22Rv1 (cell line): Measurements from ENCODE around the gene IMPA2.
"Not testable (repeated sequence)": the region's sequence is repeated elsewhere in the genome, so short reads cannot be mapped to it uniquely, and the experiment has no call there.

ENCODE experiments used
- H3K27ac ChIP-seq: fragments of 450-650 bp; 2 replicates; pipeline ENCODE4 v1.5.1; 2017
- ZFX ChIP-seq: fragments of 450-650 bp; IDR thresholded peaks from 2 replicates; pipeline ENCODE4 v1.6.1; 2017; ENCODE audit warnings: antibody characterized with exemption, borderline replicate concordance
- TF ChIP-seq, protein P1 (sequence below): fragments of 450-650 bp; IDR thresholded peaks from 2 replicates; pipeline ENCODE4 v1.5.1; 2017; ENCODE audit warnings: mild to moderate bottlenecking

IMPA2 gene

DNA sequence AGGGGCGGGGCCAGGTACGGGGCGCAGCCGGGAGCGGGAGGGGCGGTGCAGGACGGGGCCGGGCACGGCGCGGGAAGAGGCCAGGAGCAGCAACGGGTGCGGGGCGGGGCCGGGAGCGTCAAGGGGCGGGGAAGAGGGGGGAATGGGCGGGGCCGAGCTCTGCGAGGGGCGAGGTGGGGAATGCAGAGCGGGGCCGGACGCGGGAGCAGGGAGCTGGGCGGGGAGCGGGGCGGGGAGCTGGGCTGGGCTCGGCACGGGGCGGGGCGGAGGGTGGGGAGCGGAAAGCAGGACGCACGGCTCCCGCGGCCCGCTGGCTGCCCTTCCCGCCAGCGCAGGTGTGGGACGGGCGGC lies at the start of gene IMPA2:
Gene IMPA2, plus strand, starts transcription at position 316 of the 351 bp plus-strand sequence. CDS start 163 bp downstream, outside the sequence.
- peak within 1 kb of the TSS; percentile 90 for H3K27ac ChIP-seq
- no peak for TF ChIP-seq ZFX

DNA sequence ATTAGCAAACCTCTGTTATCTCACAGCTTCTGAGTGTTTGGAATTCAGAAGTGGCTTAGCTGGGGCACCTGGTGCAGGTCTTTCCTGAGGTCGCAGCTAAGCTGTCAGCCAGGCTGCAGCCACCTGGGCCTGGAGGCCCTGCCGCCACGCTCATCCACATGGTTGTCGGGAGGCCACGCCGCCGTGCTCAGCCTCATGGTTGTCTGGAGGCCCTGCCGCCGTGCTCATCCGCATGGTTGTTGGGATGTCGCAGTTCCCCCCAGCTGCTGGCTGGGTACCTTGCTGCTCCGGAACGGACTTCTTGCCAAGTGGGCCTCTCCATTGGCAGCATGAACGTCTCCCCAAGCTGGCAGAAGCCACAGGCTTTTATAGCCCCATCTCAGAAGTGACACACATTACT lies 48.9 kb upstream of the IMPA2 start:
- H3K27ac ChIP-seq, result no peak overlapping the region
- TF ChIP-seq, protein P1, sequence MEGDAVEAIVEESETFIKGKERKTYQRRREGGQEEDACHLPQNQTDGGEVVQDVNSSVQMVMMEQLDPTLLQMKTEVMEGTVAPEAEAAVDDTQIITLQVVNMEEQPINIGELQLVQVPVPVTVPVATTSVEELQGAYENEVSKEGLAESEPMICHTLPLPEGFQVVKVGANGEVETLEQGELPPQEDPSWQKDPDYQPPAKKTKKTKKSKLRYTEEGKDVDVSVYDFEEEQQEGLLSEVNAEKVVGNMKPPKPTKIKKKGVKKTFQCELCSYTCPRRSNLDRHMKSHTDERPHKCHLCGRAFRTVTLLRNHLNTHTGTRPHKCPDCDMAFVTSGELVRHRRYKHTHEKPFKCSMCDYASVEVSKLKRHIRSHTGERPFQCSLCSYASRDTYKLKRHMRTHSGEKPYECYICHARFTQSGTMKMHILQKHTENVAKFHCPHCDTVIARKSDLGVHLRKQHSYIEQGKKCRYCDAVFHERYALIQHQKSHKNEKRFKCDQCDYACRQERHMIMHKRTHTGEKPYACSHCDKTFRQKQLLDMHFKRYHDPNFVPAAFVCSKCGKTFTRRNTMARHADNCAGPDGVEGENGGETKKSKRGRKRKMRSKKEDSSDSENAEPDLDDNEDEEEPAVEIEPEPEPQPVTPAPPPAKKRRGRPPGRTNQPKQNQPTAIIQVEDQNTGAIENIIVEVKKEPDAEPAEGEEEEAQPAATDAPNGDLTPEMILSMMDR, result no peak
- TF ChIP-seq ZFX, result no peak

DNA sequence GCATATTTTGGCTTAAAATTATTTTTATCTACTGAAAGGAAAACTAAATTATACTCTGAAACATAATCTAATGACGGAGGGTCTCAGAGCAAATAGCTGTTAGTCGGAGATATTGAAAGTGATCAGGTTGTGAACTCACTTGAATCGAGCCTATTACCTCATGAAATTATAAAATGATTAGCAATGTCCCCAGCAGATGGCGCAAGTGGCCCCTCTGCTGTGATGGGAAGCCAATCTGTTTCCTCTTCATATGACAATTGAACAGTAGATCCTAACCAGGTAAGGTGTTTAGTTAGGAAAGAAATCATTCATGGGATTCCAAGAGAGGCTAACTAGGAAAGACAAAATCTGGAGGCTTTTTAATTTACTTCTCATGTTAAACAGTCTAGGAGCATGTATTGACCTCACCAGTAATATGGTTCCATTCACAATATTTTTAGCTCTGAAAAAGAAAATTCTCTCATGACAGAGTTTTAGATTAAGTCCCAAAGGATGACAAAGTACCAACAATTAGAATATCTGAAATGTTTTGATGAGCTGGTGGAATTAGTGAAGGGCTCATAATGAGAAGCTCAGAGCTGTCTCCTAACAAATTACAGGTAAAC lies 43.3 kb upstream of the IMPA2 start:
- no peak for TF ChIP-seq ZFX
- TF ChIP-seq, protein P1, result peak; percentile 95
- no peak overlapping the region for H3K27ac ChIP-seq

DNA sequence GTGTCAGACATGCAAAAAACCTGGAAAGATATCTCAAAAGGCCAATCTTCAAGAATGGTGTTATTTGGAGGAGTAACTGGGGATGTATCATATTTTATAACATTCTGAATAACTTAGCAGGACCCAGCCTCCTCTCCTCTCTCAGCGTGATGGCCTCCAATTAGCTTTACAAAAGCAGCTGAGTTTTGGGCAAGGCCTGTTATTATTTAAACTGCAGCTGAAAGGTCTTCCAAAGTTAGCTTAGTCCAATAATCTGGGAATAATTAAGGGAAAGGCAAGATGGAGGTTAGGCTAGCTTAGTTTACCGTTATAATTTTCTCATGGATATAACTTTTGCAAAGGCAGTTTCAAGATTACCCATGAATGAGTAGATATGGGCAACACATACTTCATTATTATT lies 40.4 kb upstream of the IMPA2 start:
- H3K27ac ChIP-seq, result no peak overlapping the region
- TF ChIP-seq, protein P1, result no peak
- no peak for TF ChIP-seq ZFX

DNA sequence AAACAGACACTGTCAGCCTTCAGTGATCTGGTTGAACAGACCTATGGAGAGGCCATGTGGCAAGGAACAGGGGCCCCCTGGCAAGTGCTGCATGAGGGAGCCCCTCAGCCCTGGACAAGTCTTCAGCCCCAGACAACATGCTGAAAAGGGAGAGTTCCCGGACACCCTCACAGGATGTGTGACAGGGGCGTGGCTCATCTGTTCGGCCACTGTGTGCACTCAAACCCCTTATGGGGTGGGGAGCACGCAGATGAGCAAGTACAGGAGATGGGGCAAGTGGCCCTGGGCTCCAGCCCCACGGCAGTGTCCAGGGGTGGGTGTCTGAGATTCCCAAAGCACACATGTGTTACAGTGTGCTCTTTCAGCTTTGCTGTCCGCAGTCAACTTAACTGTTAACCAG lies 37.8 kb upstream of the IMPA2 start:
- TF ChIP-seq, protein P1, result no peak
- TF ChIP-seq ZFX, result no peak
- H3K27ac ChIP-seq, result no peak overlapping the region

DNA sequence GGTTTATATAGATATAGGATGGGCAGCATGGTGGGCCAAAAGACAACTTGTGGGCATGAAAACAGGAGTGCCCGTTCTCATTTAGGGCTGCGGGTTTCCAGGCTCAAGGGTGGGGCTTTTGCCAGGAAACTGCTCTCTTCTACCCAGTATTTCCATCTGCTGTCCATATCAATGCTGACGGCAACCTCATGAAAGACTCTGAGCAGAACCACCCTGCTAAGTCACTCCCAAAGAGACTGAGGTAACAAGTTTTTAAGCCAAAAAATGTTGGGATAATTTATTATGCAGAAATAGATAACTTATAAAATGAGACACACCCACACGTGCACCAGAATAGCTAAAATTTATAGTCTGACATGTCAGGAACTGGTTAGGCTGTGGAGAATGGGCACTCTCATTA lies 37.1 kb upstream of the IMPA2 start:
- TF ChIP-seq, protein P1, result no peak
- TF ChIP-seq ZFX, result no peak
- H3K27ac ChIP-seq, result no peak overlapping the region

DNA sequence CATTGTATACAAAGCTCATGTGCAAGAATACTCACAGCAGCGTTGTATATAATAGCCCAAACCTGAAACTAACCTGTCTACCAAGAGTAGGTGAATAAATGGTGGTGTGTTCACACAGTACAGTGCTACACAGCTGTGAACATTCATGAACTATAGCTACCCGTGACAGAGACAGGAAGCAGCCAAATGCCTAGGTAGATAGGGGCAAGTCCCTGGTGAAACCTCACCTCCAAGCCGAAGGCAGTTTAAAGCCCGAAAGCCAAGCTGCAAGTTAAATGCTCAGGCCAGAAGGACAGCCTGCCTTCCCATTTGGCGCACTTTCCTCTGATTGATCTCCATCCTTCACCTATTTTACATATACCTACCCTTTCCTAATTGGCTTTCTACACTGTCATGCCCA lies 36.5 kb upstream of the IMPA2 start:
- TF ChIP-seq, protein P1, result no peak
- no peak for TF ChIP-seq ZFX
- H3K27ac ChIP-seq, result no peak overlapping the region

DNA sequence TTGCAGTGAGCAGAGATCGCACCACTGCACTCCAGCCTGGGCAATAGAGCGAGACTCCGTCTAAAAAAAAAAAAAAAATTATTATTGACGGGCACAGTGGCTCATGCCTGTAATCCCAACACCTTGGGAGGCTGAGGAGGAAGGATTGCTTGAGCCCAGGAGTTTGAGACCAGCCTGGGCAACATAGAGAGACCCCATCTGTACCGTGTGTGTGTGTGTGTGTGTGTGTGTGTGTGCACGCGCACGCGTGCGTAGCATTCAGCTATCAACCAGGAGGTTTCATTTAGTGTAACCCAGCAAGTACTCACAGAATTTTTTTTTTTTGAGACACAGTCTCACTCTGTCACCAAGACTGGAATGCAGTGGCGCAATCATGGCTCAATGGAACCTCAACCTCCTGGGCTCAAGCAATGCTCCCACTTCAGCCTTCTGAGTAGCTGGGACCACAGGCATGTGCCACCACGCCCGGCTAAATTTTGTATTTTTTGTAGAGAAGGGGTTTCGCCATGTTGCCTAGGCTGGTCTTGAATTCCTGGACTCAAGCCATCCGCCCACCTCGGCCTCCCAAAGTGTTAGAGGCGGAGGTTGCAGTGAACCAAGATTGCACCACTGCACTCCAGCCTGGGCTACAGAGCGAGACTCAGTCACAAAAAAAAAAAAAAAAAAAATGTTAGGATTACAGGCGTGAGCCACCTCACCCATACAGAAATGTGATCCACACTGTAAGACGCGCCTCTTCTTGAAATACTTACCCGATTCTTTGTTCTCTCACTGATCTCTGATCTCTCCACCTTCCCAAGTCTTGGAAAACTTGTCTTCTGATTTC lies 35.3 kb upstream of the IMPA2 start:
- not testable (repeated sequence) for H3K27ac ChIP-seq
